Measurements from ENCODE around the gene EMILIN3.

GRCh38 chr20:41395667-41396664 is 29.3 kb upstream of the EMILIN3 start:
- TF ChIP-seq CTCF (IDR thresholded peaks at IDR 0.05; ENCODE audit: low read depth, low read length) (no peak), POLR2A (IDR thresholded peaks at IDR 0.05; ENCODE audit: extremely low read depth, insufficient read length) (no peak), MYC (IDR thresholded peaks at IDR 0.05; ENCODE audit: low read depth, low read length) (no peak)
